DND-41 (cell line): ENCODE data around the gene FGF13.

Experiments used
- ATAC-seq: fragments of 200-7000 bp; cut with Tn5 transposase; 3 replicates; pipeline ENCODE4 v1.9.1; 2021; ENCODE audit warnings: low read depth; ENCODE audit not compliant: insufficient read depth
- DNase-seq: peaks from one replicate; pipeline ENCODE4 v3.0.0-alpha.2; 2020
- H2AFZ ChIP-seq: 2 replicates; pipeline ENCODE4 v1.6.0; 2012; ENCODE audit warnings: low read depth, low read length
- H3K27ac ChIP-seq: 2 replicates; pipeline ENCODE4 v1.5.1; 2012; ENCODE audit warnings: low read length, inconsistent platforms
- H3K27me3 ChIP-seq: fragments of 200-600 bp; sonication (generic); 2 replicates; pipeline ENCODE4 v1.6.0; 2012; ENCODE audit warnings: low read length, mild to moderate bottlenecking, inconsistent platforms; ENCODE audit not compliant: insufficient read depth, poor library complexity
- H3K36me3 ChIP-seq: 2 replicates; pipeline ENCODE4 v1.5.1; 2012; ENCODE audit warnings: low read length, inconsistent platforms; ENCODE audit not compliant: insufficient read depth
- H3K4me1 ChIP-seq: 2 replicates; pipeline ENCODE4 v1.5.1; 2012; ENCODE audit warnings: mild to moderate bottlenecking, low read length; ENCODE audit not compliant: insufficient read depth
- H3K4me2 ChIP-seq: 2 replicates; pipeline ENCODE4 v1.6.0; 2012; ENCODE audit warnings: mild to moderate bottlenecking, moderate library complexity, low read length, inconsistent platforms; ENCODE audit not compliant: insufficient read depth
- H3K4me3 ChIP-seq, 2 experiments: fragments of 200-600 bp in 1 of 2; shearing (Covaris generic) in 1 of 2; 2 replicates each; pipeline ENCODE4 v1.5.1; 2012 to 2016; ENCODE audit warnings: inconsistent platforms in 2 of 2, low read length in 2 of 2, mild to moderate bottlenecking in 2 of 2, low read depth in 1 of 2, moderate library complexity in 1 of 2
- H3K79me2 ChIP-seq: 2 replicates; pipeline ENCODE4 v1.6.0; 2012; ENCODE audit warnings: low read length, inconsistent platforms; ENCODE audit not compliant: insufficient read depth
- H3K9ac ChIP-seq: 2 replicates; pipeline ENCODE4 v1.6.0; 2012; ENCODE audit warnings: low read depth, mild to moderate bottlenecking, inconsistent platforms, low read length, moderate library complexity
- H3K9me3 ChIP-seq: 2 replicates; pipeline ENCODE4 v1.5.1; 2012; ENCODE audit warnings: low read length, moderate library complexity, mild to moderate bottlenecking, inconsistent platforms; ENCODE audit not compliant: insufficient read depth, severe bottlenecking
- H4K20me1 ChIP-seq: 2 replicates; pipeline ENCODE4 v1.6.0; 2012; ENCODE audit warnings: low read length; ENCODE audit not compliant: insufficient read depth
- EZH2 ChIP-seq: IDR thresholded peaks from 3 replicates; pipeline ENCODE4 v1.6.1; 2012; ENCODE audit warnings: borderline replicate concordance, low read depth, mild to moderate bottlenecking, moderate library complexity, low read length, inconsistent platforms; ENCODE audit not compliant: severe bottlenecking
- TF ChIP-seq, protein P1 (sequence below): IDR thresholded peaks from 2 replicates; pipeline ENCODE4 v1.5.1; 2012; ENCODE audit warnings: borderline replicate concordance, low read length, moderate library complexity, mild to moderate bottlenecking; ENCODE audit not compliant: poor library complexity, severe bottlenecking; ENCODE audit errors: extremely low read depth

Gene FGF13

GRCh38 chrX:138710866-138711341 lies 613 bp downstream of the FGF13 start:
- Histone ChIP-seq H3K4me2 (no peak overlapping the region), H3K36me3 (no peaks in the 10 kb centered on the region), H3K27me3 (no peaks in the 10 kb centered on the region), H3K4me1 (no peaks in the 10 kb centered on the region), H3K27ac (no peak overlapping the region), H3K9me3 (no peaks in the 10 kb centered on the region), H3K79me2 (no peaks in the 10 kb centered on the region), H2AFZ (no peak overlapping the region), H3K4me3 (no peak overlapping the region), H4K20me1 (no peaks in the 10 kb centered on the region), H3K9ac (no peak overlapping the region)
- TF ChIP-seq, protein P1, sequence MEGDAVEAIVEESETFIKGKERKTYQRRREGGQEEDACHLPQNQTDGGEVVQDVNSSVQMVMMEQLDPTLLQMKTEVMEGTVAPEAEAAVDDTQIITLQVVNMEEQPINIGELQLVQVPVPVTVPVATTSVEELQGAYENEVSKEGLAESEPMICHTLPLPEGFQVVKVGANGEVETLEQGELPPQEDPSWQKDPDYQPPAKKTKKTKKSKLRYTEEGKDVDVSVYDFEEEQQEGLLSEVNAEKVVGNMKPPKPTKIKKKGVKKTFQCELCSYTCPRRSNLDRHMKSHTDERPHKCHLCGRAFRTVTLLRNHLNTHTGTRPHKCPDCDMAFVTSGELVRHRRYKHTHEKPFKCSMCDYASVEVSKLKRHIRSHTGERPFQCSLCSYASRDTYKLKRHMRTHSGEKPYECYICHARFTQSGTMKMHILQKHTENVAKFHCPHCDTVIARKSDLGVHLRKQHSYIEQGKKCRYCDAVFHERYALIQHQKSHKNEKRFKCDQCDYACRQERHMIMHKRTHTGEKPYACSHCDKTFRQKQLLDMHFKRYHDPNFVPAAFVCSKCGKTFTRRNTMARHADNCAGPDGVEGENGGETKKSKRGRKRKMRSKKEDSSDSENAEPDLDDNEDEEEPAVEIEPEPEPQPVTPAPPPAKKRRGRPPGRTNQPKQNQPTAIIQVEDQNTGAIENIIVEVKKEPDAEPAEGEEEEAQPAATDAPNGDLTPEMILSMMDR = no peak
- no peak for TF ChIP-seq EZH2
- DNase-seq (no peak), ATAC-seq (no peak)

GRCh38 chrX:138709886-138710791 lies 1.4 kb downstream of the FGF13 start:
- H3K27ac ChIP-seq = no peak overlapping the region

GRCh38 chrX:138708268-138708667 lies 3.2 kb downstream of the FGF13 start:
- Histone ChIP-seq H3K27me3 (no peaks in the 10 kb centered on the region), H3K4me2 (no peak overlapping the region), H3K9ac (no peak overlapping the region), H2AFZ (no peak overlapping the region), H3K79me2 (no peaks in the 10 kb centered on the region), H3K27ac (no peak overlapping the region), H3K4me3 (no peak overlapping the region), H3K9me3 (no peaks in the 10 kb centered on the region), H4K20me1 (no peaks in the 10 kb centered on the region), H3K4me1 (no peaks in the 10 kb centered on the region), H3K36me3 (no peaks in the 10 kb centered on the region)
- no peak for DNase-seq
- no peak for TF ChIP-seq EZH2
- TF ChIP-seq, protein P1 = no peak
- ATAC-seq = no peak

More at GRCh38 chrX:138709886-138710791, 1.4 kb downstream of the FGF13 start:
- no peak overlapping the region for H3K4me3 ChIP-seq
- no peak overlapping the region for H2AFZ ChIP-seq
- no peaks in the 10 kb centered on the region for H3K9me3 ChIP-seq
- H3K27me3 ChIP-seq = no peaks in the 10 kb centered on the region
- H3K79me2 ChIP-seq = no peaks in the 10 kb centered on the region
- H3K36me3 ChIP-seq = no peaks in the 10 kb centered on the region
- H4K20me1 ChIP-seq = no peaks in the 10 kb centered on the region
- no peak overlapping the region for H3K4me2 ChIP-seq
- DNase-seq (no peak), ATAC-seq (no peak)
- TF ChIP-seq, protein P1 = no peak
- no peak for TF ChIP-seq EZH2
- H3K4me1 ChIP-seq = no peaks in the 10 kb centered on the region
- no peak overlapping the region for H3K9ac ChIP-seq
